ENCODE measurements around the gene N4BP2.

GRCh38 chr4:40180356-40180755, 123.7 kb downstream of the N4BP2 start:
- TF ChIP-seq CTCF (conservative IDR thresholded peaks at IDR 0.05) (no peak), ZFX (IDR thresholded peaks at IDR 0.05) (no peak)

Data from C4-2B (cell line).